ENCODE results near the gene SRSF1.

The SRSF1 gene

DNA sequence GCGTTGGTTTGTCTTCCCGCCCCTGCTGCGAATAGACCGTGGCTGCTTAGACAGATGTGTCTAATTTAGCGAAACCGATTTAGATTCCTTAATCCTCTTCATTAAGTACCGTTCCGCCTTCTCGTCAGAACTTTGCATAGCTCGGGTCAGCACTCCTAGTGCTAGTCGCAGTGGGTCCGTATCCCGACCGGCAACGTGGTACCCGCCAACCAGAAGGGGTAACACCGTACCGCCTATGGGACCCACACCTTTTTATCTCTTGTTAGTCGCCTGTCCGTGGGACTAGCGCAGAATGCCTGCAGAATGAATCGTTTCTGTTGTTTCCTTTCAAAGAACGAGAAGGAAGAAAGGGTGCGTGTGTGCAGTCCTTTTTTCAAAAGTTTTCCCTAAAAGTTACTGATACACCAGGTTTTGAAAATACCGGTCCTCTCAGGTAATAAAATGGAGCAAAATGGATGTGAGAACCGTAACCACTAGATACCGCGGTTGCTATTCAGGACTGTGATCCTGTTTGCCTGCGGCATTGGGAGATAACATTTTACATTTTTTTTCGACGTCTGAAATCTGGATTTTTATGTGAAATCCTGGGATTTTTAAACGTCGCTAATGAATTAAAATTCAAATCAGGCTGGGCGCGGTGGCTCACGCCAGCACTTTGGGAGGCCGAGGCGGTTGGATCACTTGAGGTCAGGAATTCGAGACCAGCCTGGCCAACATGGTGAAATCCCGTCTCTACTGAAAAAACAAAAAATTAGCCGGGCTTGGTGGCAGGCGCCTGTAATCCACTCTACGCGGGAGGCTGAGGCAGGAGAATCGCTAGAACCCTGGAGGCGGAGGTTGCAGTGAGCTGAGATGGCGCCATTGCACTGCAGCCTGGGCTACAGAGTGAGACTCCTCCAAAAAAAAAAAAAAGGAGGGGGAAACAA lies 998 bp upstream of the SRSF1 start:
- no peaks in the 10 kb centered on the region for H3K9me3 ChIP-seq (ENCODE audit: insufficient read depth, low read depth, low read length)
- peaks cover 31% of the 10 kb centered on the region for H3K36me3 ChIP-seq (ENCODE audit: insufficient read depth, low read length)
- peak overlapping the region; percentile 100 for H3K9ac ChIP-seq (ENCODE audit: low read depth, low read length, poor library complexity, severe bottlenecking)
- peak overlapping the region; percentile 89 for H3K4me3 ChIP-seq (ENCODE audit: low read length, poor library complexity, severe bottlenecking)
- H2AFZ ChIP-seq (ENCODE audit: low read length) = peak overlapping the region; percentile 77
- H3K79me2 ChIP-seq (ENCODE audit: insufficient read depth, low read length) = peaks cover 57% of the 10 kb centered on the region
- peaks cover 36% of the 10 kb centered on the region for H3K4me1 ChIP-seq (ENCODE audit: insufficient read depth, low read length, poor library complexity, severe bottlenecking)
- peaks cover 6% of the 10 kb centered on the region for H3K27me3 ChIP-seq (ENCODE audit: insufficient read depth, low read length, poor library complexity, severe bottlenecking)
- no peaks in the 10 kb centered on the region for H3F3A ChIP-seq (ENCODE audit: low read depth)
- TF ChIP-seq EZH2phosphoT487 (IDR thresholded peaks at IDR 0.05; ENCODE audit: borderline replicate concordance) = no peak
- TF ChIP-seq, protein P1, sequence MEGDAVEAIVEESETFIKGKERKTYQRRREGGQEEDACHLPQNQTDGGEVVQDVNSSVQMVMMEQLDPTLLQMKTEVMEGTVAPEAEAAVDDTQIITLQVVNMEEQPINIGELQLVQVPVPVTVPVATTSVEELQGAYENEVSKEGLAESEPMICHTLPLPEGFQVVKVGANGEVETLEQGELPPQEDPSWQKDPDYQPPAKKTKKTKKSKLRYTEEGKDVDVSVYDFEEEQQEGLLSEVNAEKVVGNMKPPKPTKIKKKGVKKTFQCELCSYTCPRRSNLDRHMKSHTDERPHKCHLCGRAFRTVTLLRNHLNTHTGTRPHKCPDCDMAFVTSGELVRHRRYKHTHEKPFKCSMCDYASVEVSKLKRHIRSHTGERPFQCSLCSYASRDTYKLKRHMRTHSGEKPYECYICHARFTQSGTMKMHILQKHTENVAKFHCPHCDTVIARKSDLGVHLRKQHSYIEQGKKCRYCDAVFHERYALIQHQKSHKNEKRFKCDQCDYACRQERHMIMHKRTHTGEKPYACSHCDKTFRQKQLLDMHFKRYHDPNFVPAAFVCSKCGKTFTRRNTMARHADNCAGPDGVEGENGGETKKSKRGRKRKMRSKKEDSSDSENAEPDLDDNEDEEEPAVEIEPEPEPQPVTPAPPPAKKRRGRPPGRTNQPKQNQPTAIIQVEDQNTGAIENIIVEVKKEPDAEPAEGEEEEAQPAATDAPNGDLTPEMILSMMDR (conservative IDR thresholded peaks at IDR 0.05; ENCODE audit: low read length) = peak; percentile 14; the same call in 1 of the 2 replicates
- H3K9me2 ChIP-seq (replicated peaks; ENCODE audit: low read depth, low read length) = no peaks in the 10 kb centered on the region
- H4K20me1 ChIP-seq (ENCODE audit: insufficient read depth, low read length, poor library complexity, severe bottlenecking) = peaks cover 39% of the 10 kb centered on the region
- peak overlapping the region; percentile 98 for H3K4me2 ChIP-seq (ENCODE audit: low read depth, low read length, poor library complexity, severe bottlenecking)

DNA sequence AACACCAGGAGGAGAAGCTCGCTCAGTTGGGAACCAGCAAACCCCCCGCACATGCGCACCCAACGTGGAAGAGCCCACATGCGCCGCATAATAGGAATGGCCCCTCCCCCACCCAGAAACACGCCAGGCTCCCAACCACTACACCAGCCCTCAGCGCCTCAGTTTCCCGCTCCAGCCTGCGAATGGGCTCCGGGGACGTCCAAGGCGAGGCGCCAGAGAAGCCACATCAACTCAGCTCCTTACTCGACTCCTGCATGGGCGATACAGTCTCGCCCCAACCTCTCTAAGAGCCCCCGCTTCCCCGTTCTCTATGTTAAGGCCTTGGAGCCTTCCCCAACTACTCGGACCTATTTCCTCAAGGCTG lies 504 bp downstream of the SRSF1 start:
- Histone ChIP-seq H3K4me2 (ENCODE audit: low read depth, low read length, poor library complexity, severe bottlenecking) (peak overlapping the region; percentile 98), H3K9me2 (replicated peaks; ENCODE audit: low read depth, low read length) (no peaks in the 10 kb centered on the region), H3K79me2 (ENCODE audit: insufficient read depth, low read length) (peaks cover 72% of the 10 kb centered on the region), H4K20me1 (ENCODE audit: insufficient read depth, low read length, poor library complexity, severe bottlenecking) (peaks cover 54% of the 10 kb centered on the region), H3K9ac (ENCODE audit: low read depth, low read length, poor library complexity, severe bottlenecking) (peak overlapping the region; percentile 100), H3K4me1 (ENCODE audit: insufficient read depth, low read length, poor library complexity, severe bottlenecking) (peaks cover 50% of the 10 kb centered on the region), H3K9me3 (ENCODE audit: insufficient read depth, low read depth, low read length) (no peaks in the 10 kb centered on the region), H3K36me3 (ENCODE audit: insufficient read depth, low read length) (peaks cover 44% of the 10 kb centered on the region), H3K27me3 (ENCODE audit: insufficient read depth, low read length, poor library complexity, severe bottlenecking) (peaks cover 6% of the 10 kb centered on the region), H3K4me3 (ENCODE audit: low read length, poor library complexity, severe bottlenecking) (peak overlapping the region; percentile 89), H3F3A (ENCODE audit: low read depth) (peaks cover 5% of the 10 kb centered on the region; the same call in 1 of the 2 replicates), H2AFZ (ENCODE audit: low read length) (peak overlapping the region; percentile 66)
- TF ChIP-seq, protein P1 (conservative IDR thresholded peaks at IDR 0.05; ENCODE audit: low read length) = no peak
- TF ChIP-seq EZH2phosphoT487 (IDR thresholded peaks at IDR 0.05; ENCODE audit: borderline replicate concordance) = no peak

DNA sequence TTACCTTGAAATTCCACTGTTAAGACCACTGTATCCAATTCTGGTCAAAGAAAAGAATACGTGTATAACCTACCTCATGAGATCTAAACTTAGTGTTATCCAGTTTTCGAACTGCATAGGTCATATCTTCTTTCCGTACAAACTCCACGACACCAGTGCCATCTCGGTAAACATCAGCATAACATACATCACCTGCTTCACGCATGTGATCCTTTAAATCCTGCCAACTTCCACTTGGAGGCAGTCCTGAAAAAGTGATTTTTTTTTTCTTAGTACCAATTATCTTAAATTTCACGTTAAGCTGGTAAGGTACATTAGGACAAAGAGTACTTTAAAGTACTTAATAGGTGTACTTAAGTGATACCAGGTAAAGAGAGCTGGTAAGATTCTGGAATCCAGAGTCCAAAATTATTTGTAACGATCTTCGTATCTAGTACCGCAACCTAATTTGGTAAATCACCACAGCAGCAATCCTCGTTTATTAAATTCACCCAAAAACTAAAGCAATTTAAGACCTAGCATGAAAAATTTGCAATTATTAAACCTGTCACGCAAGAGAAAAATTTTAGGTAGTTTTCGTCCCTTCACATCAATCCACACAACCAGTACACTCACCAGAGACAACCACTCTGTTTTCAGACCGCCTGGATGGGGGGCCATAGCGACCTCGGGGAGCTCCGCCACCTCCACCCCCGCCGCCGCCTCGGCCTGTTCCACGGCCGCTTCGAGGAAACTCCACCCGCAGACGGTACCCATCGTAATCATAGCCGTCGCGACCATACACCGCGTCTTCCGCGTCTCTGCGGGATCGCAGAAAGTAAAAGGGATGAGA lies 1.1 kb downstream of the SRSF1 start:
- H3F3A ChIP-seq (ENCODE audit: low read depth) = peaks cover 11% of the 10 kb centered on the region
- peaks cover 60% of the 10 kb centered on the region for H4K20me1 ChIP-seq (ENCODE audit: insufficient read depth, low read length, poor library complexity, severe bottlenecking)
- H3K9me3 ChIP-seq (ENCODE audit: insufficient read depth, low read depth, low read length) = no peaks in the 10 kb centered on the region
- peaks cover 54% of the 10 kb centered on the region for H3K4me1 ChIP-seq (ENCODE audit: insufficient read depth, low read length, poor library complexity, severe bottlenecking)
- H3K79me2 ChIP-seq (ENCODE audit: insufficient read depth, low read length) = peaks cover 78% of the 10 kb centered on the region
- H3K36me3 ChIP-seq (ENCODE audit: insufficient read depth, low read length) = peaks cover 50% of the 10 kb centered on the region
- no peak overlapping the region for H2AFZ ChIP-seq (ENCODE audit: low read length)
- H3K4me3 ChIP-seq (ENCODE audit: low read length, poor library complexity, severe bottlenecking) = peak overlapping the region; percentile 89
- H3K9me2 ChIP-seq (replicated peaks; ENCODE audit: low read depth, low read length) = no peaks in the 10 kb centered on the region
- no peak for TF ChIP-seq EZH2phosphoT487 (IDR thresholded peaks at IDR 0.05; ENCODE audit: borderline replicate concordance)
- TF ChIP-seq, protein P1 (conservative IDR thresholded peaks at IDR 0.05; ENCODE audit: low read length) = no peak
- peak overlapping the region; percentile 98 for H3K4me2 ChIP-seq (ENCODE audit: low read depth, low read length, poor library complexity, severe bottlenecking)
- peaks cover 6% of the 10 kb centered on the region for H3K27me3 ChIP-seq (ENCODE audit: insufficient read depth, low read length, poor library complexity, severe bottlenecking)
- peak overlapping the region; percentile 100 for H3K9ac ChIP-seq (ENCODE audit: low read depth, low read length, poor library complexity, severe bottlenecking)
